ENCODE results near the gene MAP3K6. TPM values are rescaled to one million over a fixed set of nuclear protein-coding genes. Genes with fewer than 3 reads are reported as not detected.

MAP3K6 gene
- total and polyA plus RNA-seq, 4 donors = 1.3 to 8.3 (median 4.0) TPM

DNA sequence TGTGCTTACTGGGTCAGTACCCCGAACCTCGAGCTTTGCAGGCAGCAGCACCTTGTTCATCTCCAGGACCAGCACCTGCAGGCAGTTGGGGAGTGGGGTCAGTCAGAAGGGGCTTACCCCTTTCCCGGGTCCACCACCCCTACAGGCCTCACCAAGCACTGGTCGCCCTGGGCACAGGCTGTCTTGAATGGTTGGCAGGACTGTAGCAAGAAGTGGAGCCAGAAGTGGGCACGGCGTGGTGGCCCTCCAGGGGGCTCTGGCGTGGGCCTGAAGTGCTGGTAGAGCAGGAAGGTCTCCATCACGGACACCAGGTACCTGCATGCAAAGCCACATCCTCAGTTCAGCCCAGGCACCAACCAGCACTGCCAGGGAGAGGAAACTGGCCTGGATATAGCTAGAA lies 5.2 kb downstream of the MAP3K6 start:
- 95% methylated on average over 8 of the region's 8 CpGs for WGBS
- DNase-seq (ENCODE audit: low spot score) = no peak
- Histone ChIP-seq H3K9ac (ENCODE audit: low read depth in 1 of 2, low read length in 2 of 2) (no peak overlapping the region), H3K4me3 (ENCODE audit: low read depth in 1 of 3, low read length in 3 of 3) (no peak overlapping the region), H3K36me3 (ENCODE audit: control insufficient read depth in 4 of 4, insufficient read depth in 3 of 4, low read depth in 1 of 4, low read length in 3 of 4) (no peaks in the 10 kb centered on the region), H3K4me1 (ENCODE audit: control insufficient read depth in 4 of 4, insufficient read depth in 4 of 4, low read length in 3 of 4) (peaks cover 0 to 25% (median 15%) of the 10 kb centered on the region in 4 donors), H3K27me3 (ENCODE audit: control insufficient read depth in 4 of 4, insufficient read depth in 4 of 4, low read length in 3 of 4) (no peaks in the 10 kb centered on the region), H3K9me3 (ENCODE audit: control insufficient read depth in 4 of 4, low read length in 3 of 4) (no peaks in the 10 kb centered on the region), H3K27ac (ENCODE audit: low read depth in 1 of 2, low read length in 2 of 2) (no peak overlapping the region)
- no peak for TF ChIP-seq YY1 (IDR thresholded peaks at IDR 0.05)
- TF ChIP-seq, protein P1, sequence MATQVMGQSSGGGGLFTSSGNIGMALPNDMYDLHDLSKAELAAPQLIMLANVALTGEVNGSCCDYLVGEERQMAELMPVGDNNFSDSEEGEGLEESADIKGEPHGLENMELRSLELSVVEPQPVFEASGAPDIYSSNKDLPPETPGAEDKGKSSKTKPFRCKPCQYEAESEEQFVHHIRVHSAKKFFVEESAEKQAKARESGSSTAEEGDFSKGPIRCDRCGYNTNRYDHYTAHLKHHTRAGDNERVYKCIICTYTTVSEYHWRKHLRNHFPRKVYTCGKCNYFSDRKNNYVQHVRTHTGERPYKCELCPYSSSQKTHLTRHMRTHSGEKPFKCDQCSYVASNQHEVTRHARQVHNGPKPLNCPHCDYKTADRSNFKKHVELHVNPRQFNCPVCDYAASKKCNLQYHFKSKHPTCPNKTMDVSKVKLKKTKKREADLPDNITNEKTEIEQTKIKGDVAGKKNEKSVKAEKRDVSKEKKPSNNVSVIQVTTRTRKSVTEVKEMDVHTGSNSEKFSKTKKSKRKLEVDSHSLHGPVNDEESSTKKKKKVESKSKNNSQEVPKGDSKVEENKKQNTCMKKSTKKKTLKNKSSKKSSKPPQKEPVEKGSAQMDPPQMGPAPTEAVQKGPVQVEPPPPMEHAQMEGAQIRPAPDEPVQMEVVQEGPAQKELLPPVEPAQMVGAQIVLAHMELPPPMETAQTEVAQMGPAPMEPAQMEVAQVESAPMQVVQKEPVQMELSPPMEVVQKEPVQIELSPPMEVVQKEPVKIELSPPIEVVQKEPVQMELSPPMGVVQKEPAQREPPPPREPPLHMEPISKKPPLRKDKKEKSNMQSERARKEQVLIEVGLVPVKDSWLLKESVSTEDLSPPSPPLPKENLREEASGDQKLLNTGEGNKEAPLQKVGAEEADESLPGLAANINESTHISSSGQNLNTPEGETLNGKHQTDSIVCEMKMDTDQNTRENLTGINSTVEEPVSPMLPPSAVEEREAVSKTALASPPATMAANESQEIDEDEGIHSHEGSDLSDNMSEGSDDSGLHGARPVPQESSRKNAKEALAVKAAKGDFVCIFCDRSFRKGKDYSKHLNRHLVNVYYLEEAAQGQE (IDR thresholded peaks at IDR 0.05) = no peak
- TF ChIP-seq, protein P2, sequence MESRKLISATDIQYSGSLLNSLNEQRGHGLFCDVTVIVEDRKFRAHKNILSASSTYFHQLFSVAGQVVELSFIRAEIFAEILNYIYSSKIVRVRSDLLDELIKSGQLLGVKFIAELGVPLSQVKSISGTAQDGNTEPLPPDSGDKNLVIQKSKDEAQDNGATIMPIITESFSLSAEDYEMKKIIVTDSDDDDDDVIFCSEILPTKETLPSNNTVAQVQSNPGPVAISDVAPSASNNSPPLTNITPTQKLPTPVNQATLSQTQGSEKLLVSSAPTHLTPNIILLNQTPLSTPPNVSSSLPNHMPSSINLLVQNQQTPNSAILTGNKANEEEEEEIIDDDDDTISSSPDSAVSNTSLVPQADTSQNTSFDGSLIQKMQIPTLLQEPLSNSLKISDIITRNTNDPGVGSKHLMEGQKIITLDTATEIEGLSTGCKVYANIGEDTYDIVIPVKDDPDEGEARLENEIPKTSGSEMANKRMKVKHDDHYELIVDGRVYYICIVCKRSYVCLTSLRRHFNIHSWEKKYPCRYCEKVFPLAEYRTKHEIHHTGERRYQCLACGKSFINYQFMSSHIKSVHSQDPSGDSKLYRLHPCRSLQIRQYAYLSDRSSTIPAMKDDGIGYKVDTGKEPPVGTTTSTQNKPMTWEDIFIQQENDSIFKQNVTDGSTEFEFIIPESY (IDR thresholded peaks at IDR 0.05) = no peak
- TF ChIP-seq EGR1 (IDR thresholded peaks at IDR 0.05; ENCODE audit: low read depth in 2 of 2) = no peak
- TF ChIP-seq, protein P3, sequence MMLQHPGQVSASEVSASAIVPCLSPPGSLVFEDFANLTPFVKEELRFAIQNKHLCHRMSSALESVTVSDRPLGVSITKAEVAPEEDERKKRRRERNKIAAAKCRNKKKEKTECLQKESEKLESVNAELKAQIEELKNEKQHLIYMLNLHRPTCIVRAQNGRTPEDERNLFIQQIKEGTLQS (IDR thresholded peaks at IDR 0.05) = no peak
- no peak for TF ChIP-seq HNF4G (IDR thresholded peaks at IDR 0.05)
- TF ChIP-seq, protein P4, sequence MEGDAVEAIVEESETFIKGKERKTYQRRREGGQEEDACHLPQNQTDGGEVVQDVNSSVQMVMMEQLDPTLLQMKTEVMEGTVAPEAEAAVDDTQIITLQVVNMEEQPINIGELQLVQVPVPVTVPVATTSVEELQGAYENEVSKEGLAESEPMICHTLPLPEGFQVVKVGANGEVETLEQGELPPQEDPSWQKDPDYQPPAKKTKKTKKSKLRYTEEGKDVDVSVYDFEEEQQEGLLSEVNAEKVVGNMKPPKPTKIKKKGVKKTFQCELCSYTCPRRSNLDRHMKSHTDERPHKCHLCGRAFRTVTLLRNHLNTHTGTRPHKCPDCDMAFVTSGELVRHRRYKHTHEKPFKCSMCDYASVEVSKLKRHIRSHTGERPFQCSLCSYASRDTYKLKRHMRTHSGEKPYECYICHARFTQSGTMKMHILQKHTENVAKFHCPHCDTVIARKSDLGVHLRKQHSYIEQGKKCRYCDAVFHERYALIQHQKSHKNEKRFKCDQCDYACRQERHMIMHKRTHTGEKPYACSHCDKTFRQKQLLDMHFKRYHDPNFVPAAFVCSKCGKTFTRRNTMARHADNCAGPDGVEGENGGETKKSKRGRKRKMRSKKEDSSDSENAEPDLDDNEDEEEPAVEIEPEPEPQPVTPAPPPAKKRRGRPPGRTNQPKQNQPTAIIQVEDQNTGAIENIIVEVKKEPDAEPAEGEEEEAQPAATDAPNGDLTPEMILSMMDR (IDR thresholded peaks at IDR 0.05; ENCODE audit: low read depth, low read length, missing input control) = no peak
- TF ChIP-seq HNF4A (conservative IDR thresholded peaks at IDR 0.05) = no peak
- TF ChIP-seq FOXA2 (IDR thresholded peaks at IDR 0.05) = no peak
- no peak for TF ChIP-seq JUND (IDR thresholded peaks at IDR 0.05)
- TF ChIP-seq, protein P5, sequence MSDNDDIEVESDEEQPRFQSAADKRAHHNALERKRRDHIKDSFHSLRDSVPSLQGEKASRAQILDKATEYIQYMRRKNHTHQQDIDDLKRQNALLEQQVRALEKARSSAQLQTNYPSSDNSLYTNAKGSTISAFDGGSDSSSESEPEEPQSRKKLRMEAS (IDR thresholded peaks at IDR 0.05) = no peak
- no peak for TF ChIP-seq RXRA (IDR thresholded peaks at IDR 0.05)
- no peak for TF ChIP-seq RAD21 (IDR thresholded peaks at IDR 0.05)
- TF ChIP-seq GABPA (IDR thresholded peaks at IDR 0.05 in 1 of 2, conservative IDR thresholded peaks at IDR 0.05 in 1 of 2) = no peak

DNA sequence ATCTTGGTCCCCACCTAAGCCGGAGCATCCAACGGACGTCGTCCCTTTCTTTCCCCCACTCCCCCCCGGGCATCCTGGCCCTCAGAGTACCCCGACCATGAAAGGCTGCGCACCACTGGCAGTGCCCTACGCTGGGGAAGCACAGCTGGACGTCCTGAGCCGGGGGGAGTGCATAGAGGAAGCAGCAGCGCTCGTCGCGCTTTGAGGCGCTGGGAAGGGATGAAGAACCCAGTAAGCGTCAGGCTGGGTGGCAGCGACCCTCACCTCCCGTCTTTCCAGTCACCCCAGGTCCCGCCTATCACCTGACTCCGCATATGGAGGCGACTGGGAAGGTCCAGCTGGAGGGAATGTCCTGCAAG lies 5.7 kb downstream of the MAP3K6 start:
- Histone ChIP-seq H3K27me3 (ENCODE audit: control insufficient read depth in 4 of 4, insufficient read depth in 4 of 4, low read length in 3 of 4) (no peaks in the 10 kb centered on the region), H3K9me3 (ENCODE audit: control insufficient read depth in 4 of 4, low read length in 3 of 4) (no peaks in the 10 kb centered on the region), H3K4me3 (ENCODE audit: low read depth in 1 of 3, low read length in 3 of 3) (no peak overlapping the region), H3K27ac (ENCODE audit: low read depth in 1 of 2, low read length in 2 of 2) (no peak overlapping the region), H3K36me3 (ENCODE audit: control insufficient read depth in 4 of 4, insufficient read depth in 3 of 4, low read depth in 1 of 4, low read length in 3 of 4) (no peaks in the 10 kb centered on the region), H3K9ac (ENCODE audit: low read depth in 1 of 2, low read length in 2 of 2) (no peak overlapping the region), H3K4me1 (ENCODE audit: control insufficient read depth in 4 of 4, insufficient read depth in 4 of 4, low read length in 3 of 4) (peaks cover 0 to 22% (median 14%) of the 10 kb centered on the region in 4 donors)
- DNase-seq (ENCODE audit: low spot score) = no peak
- 87% methylated on average over 21 of the region's 21 CpGs for WGBS
- no peak for TF ChIP-seq YY1 (IDR thresholded peaks at IDR 0.05)
- no peak for TF ChIP-seq GABPA (IDR thresholded peaks at IDR 0.05 in 1 of 2, conservative IDR thresholded peaks at IDR 0.05 in 1 of 2)
- TF ChIP-seq SP1 (IDR thresholded peaks at IDR 0.05) = no peak
- no peak for TF ChIP-seq EGR1 (IDR thresholded peaks at IDR 0.05; ENCODE audit: low read depth in 2 of 2)
- TF ChIP-seq, protein P4 (IDR thresholded peaks at IDR 0.05; ENCODE audit: low read depth, low read length, missing input control) = no peak
- TF ChIP-seq, protein P5 (IDR thresholded peaks at IDR 0.05) = no peak

Measured in liver (tissue), 9 donors.